Heart left ventricle (tissue), 13 donors: ENCODE measurements around the gene AFMID.

ENCODE experiments used
- POLR2A ChIP-seq, 2 donors: fragments of 450-650 bp; IDR thresholded peaks; one replicate each; pipeline ENCODE4 v1.6.1; 2017; ENCODE audit warnings: antibody characterized with exemption in 2 of 2, mild to moderate bottlenecking in 2 of 2, moderate library complexity in 2 of 2
- TF ChIP-seq, protein P1 (sequence below), 12 donors: fragments of 200-600 bp; sonication (generic) in 4 of 12; IDR thresholded peaks; one replicate each; pipeline versions ENCODE4 v1.5.0 to v1.8.0; 2018 to 2022; ENCODE audit warnings: antibody characterized with exemption in 12 of 12, mild to moderate bottlenecking in 5 of 12
- donor health status: ischemic (EF 13 %, LVEDD 7.1; RV severe dilation, severe dysfunction).
- donor health status: DM: no; HTN: yes; CAD: no.
- donor health status: DM: no; HTN: no; CAD: no.
- donor health status: ischemic (EF 25% LVEDD 6.9; RV normal size, moderate dysfunction).
- donor health status: ischemic (EF 25% LVEDD 5.7; RV mildly dilated, moderate dysfunction).
- donor health status: ischemic (EF 35%, LVEDD 5.7; RV mildly dilated, moderate dysfunction).
- donor health status: nonischemic (EF 11% LVEDD 7.7; RV severe dilation, severe dysfunction).
- donor health status: DM: yes; HTN: yes; CAD: no.
- donor health status: PGD.
- donor health status: ischemic (EF 29% LVEDD 5.4; RV normal size, mild dysfunction).
- donor health status: nonischemic (EF 23%, LVEDD 6.1; RV moderate dilation, normal function).

DNA sequence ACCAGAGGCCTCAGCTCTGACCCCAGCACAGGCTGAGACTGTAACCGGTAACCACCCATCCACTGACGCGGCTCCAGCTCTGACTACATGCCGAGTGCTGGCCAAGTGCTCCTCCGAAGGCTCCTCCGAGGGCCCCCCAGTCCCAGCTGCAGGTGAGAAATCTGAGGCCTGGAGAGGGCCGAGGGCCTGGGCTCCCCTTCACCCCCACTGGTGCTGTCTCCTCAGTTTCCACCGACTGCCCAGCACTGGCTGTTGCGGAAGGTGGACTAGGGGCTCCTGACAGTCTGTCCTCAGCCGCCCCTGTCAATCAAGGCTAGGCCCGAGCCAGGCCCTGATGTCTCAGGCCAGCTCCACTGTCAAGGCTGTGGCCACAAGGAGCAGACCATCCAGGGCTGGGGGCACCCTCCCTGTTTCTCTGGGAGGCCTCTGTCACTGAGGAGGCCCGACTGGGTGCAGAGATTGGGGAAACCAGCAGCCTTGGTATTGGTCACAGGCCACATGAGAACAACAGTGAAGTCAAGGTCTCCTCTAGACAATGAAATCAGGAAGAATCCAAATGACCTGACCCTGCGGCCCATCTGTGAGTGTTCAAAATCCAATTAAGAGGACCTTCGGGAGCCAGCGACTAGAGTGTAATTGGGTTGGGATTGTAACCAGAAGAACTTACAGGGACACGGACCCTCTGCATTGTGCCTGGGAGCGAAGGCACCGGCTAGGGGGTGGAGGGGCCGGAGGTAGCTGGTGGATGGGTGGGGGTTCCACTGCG is 49.4 kb downstream of the AFMID start:
- TF ChIP-seq POLR2A (IDR thresholded peaks at IDR 0.05): no peak
- TF ChIP-seq, protein P1, sequence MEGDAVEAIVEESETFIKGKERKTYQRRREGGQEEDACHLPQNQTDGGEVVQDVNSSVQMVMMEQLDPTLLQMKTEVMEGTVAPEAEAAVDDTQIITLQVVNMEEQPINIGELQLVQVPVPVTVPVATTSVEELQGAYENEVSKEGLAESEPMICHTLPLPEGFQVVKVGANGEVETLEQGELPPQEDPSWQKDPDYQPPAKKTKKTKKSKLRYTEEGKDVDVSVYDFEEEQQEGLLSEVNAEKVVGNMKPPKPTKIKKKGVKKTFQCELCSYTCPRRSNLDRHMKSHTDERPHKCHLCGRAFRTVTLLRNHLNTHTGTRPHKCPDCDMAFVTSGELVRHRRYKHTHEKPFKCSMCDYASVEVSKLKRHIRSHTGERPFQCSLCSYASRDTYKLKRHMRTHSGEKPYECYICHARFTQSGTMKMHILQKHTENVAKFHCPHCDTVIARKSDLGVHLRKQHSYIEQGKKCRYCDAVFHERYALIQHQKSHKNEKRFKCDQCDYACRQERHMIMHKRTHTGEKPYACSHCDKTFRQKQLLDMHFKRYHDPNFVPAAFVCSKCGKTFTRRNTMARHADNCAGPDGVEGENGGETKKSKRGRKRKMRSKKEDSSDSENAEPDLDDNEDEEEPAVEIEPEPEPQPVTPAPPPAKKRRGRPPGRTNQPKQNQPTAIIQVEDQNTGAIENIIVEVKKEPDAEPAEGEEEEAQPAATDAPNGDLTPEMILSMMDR (IDR thresholded peaks at IDR 0.05): no peak
